ENCODE data around the gene KIF21A.

DNA sequence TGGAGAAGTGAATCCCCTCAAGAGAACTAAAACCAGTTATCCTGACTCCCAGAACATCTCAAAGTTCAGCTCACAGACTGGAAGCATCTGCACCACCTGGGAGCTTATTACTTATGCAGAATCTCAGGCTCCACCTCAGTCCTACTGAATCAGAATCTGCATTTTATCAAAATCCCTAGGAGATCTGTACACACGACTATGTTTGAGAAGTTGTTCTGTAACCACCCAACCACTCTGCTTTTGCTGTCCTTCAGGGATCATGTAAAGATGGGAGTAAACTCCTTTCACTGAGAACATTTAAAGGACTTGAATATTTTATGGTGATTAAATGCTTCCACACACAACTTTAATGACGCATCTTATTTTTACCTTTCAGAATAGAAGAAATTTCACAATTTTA is 98.0 kb downstream of the KIF21A start:
- TF ChIP-seq GATA2 (CRISPR knock-in tag; IDR thresholded peaks at IDR 0.05): no peak
- no peak for TF ChIP-seq CHD2 (IDR thresholded peaks at IDR 0.05; ENCODE audit: low read length, partially characterized antibody)
- TF ChIP-seq, protein P1, sequence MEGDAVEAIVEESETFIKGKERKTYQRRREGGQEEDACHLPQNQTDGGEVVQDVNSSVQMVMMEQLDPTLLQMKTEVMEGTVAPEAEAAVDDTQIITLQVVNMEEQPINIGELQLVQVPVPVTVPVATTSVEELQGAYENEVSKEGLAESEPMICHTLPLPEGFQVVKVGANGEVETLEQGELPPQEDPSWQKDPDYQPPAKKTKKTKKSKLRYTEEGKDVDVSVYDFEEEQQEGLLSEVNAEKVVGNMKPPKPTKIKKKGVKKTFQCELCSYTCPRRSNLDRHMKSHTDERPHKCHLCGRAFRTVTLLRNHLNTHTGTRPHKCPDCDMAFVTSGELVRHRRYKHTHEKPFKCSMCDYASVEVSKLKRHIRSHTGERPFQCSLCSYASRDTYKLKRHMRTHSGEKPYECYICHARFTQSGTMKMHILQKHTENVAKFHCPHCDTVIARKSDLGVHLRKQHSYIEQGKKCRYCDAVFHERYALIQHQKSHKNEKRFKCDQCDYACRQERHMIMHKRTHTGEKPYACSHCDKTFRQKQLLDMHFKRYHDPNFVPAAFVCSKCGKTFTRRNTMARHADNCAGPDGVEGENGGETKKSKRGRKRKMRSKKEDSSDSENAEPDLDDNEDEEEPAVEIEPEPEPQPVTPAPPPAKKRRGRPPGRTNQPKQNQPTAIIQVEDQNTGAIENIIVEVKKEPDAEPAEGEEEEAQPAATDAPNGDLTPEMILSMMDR (IDR thresholded peaks at IDR 0.05): no peak
- TF ChIP-seq, protein P2, sequence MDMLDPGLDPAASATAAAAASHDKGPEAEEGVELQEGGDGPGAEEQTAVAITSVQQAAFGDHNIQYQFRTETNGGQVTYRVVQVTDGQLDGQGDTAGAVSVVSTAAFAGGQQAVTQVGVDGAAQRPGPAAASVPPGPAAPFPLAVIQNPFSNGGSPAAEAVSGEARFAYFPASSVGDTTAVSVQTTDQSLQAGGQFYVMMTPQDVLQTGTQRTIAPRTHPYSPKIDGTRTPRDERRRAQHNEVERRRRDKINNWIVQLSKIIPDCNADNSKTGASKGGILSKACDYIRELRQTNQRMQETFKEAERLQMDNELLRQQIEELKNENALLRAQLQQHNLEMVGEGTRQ (IDR thresholded peaks at IDR 0.05; ENCODE audit: borderline replicate concordance, low read depth, low read length): no peak
- TF ChIP-seq RAD21 (IDR thresholded peaks at IDR 0.05; ENCODE audit: low read length): no peak
- TF ChIP-seq, protein P3, sequence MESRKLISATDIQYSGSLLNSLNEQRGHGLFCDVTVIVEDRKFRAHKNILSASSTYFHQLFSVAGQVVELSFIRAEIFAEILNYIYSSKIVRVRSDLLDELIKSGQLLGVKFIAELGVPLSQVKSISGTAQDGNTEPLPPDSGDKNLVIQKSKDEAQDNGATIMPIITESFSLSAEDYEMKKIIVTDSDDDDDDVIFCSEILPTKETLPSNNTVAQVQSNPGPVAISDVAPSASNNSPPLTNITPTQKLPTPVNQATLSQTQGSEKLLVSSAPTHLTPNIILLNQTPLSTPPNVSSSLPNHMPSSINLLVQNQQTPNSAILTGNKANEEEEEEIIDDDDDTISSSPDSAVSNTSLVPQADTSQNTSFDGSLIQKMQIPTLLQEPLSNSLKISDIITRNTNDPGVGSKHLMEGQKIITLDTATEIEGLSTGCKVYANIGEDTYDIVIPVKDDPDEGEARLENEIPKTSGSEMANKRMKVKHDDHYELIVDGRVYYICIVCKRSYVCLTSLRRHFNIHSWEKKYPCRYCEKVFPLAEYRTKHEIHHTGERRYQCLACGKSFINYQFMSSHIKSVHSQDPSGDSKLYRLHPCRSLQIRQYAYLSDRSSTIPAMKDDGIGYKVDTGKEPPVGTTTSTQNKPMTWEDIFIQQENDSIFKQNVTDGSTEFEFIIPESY (IDR thresholded peaks at IDR 0.05; ENCODE audit: borderline replicate concordance, low read depth): no peak
- no peak for TF ChIP-seq YY1 (IDR thresholded peaks at IDR 0.05; ENCODE audit: low read depth)
- TF ChIP-seq, protein P4, sequence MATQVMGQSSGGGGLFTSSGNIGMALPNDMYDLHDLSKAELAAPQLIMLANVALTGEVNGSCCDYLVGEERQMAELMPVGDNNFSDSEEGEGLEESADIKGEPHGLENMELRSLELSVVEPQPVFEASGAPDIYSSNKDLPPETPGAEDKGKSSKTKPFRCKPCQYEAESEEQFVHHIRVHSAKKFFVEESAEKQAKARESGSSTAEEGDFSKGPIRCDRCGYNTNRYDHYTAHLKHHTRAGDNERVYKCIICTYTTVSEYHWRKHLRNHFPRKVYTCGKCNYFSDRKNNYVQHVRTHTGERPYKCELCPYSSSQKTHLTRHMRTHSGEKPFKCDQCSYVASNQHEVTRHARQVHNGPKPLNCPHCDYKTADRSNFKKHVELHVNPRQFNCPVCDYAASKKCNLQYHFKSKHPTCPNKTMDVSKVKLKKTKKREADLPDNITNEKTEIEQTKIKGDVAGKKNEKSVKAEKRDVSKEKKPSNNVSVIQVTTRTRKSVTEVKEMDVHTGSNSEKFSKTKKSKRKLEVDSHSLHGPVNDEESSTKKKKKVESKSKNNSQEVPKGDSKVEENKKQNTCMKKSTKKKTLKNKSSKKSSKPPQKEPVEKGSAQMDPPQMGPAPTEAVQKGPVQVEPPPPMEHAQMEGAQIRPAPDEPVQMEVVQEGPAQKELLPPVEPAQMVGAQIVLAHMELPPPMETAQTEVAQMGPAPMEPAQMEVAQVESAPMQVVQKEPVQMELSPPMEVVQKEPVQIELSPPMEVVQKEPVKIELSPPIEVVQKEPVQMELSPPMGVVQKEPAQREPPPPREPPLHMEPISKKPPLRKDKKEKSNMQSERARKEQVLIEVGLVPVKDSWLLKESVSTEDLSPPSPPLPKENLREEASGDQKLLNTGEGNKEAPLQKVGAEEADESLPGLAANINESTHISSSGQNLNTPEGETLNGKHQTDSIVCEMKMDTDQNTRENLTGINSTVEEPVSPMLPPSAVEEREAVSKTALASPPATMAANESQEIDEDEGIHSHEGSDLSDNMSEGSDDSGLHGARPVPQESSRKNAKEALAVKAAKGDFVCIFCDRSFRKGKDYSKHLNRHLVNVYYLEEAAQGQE (IDR thresholded peaks at IDR 0.05; ENCODE audit: low read depth, low read length): no peak
- no peak for TF ChIP-seq POLR2AphosphoS5 (IDR thresholded peaks at IDR 0.05; ENCODE audit: low read depth, low read length)
- TF ChIP-seq, protein P5, sequence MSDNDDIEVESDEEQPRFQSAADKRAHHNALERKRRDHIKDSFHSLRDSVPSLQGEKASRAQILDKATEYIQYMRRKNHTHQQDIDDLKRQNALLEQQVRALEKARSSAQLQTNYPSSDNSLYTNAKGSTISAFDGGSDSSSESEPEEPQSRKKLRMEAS (IDR thresholded peaks at IDR 0.05; ENCODE audit: low read depth): no peak
- no peak for TF ChIP-seq GABPA (IDR thresholded peaks at IDR 0.05; ENCODE audit: low read depth)

All from SK-N-SH (cell line).